DMS114 treated with DMSO at 0.1 percent for 48 hours (cell line): Measurements from ENCODE around the gene QSOX2.
"Not testable (repeated sequence)": the region's sequence is repeated elsewhere in the genome, so short reads cannot be mapped to it uniquely, and the experiment has no call there.

Experiments used
- DNase-seq: peaks from one replicate; lab custom pipeline; 2025; ENCODE audit not compliant: unreplicated experiment; lab: John Stamatoyannopoulos, UW

QSOX2 gene

DNA sequence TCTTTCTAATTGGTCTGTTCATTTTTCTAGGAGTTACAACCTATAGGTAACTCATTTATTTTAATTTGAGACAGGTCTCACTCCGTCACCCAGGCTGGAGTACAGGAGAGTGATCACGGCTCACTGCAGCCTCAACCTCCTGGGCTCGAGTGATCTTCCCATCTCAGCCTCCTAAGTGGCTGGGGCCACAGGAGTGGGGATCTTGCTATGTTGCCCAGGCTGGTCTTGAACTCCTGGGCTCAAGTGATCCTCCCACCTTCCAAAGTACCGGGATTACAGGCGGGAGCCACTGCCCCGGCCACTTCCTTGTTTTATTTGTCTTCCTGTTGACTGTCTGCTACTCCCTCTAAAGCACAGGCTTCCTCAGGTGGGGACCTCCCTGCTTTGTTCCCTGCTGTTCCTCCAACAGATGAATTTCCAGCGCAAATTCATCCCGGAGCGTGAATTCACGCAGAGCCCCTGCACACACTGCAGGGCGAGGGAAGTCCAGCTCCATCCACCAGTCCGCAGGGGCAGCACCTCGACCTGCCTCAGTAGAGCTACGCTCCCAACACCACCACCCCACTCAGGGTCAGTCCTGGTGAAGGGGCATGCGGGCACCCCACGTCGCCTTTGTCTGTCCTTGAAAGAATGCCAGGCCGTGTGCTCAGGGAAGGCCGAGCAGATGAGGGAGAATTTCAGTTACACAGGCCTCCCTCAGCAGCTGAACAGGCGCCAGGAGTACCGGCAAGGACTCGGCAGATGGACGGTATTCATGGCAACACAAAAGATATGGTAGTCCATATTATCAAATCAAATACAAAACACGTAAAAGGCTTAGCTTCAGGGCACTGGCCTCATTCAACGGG, 6.3 kb downstream of the QSOX2 start:
- no peak for DNase-seq

DNA sequence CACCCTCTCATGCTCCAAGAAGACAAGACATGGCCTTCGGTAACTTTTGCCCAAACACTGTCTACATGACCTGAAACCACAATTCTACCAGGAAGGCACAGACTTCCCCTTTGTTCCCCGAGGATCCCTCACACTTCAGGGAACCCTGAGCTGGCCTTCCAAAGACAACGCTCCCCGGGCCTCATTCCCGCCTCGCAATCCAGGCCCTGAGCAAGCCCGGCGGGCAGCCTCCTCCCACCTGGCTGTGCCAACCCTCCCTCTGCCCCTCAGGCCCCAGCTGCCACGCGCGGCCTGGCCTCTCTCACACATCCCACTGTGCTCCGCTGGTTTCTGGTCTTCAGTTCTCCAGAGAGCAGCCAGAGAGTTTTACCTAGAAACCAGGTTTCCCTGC, 7.3 kb downstream of the QSOX2 start:
- DNase-seq = no peak

DNA sequence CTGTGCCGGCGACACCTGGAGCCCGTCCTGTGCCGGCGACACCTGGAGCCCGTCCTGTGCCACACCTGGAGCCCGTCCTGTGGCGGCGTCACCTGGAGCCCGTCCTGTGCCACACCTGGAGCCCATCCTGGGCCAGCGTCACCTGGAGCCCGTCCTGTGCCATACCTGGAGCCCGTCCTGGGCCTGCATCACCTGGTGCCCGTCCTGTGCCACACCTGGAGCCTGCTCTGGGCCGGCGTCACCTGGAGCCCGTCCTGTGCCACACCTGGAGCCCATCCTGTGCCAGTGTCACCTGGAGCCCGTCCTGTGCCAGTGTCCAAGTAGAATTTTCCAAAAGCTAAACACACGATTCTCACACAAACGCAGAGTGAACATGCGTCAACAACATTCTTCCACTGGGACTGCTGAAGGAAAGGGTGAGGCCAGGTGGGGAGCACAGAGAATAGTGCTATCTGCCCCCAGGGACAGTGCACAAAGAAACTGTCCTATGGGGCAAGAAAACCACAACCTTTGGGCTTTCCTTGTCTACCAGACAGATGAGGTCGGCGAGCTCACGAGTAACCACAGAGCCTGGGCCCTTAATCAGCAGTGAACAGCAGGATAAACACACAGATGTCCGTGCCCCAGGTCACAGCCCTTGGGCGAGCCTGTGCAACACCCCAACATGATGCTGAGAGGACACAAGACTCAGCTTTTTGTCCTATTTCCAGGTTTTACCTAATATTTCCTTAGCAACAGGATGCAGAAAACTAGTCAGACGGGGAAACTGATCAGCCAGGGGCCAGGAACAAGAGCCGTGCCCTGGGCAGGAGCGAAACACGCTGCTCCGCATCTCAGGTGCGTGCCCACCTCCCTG, 7.9 kb downstream of the QSOX2 start:
- no peak for DNase-seq

DNA sequence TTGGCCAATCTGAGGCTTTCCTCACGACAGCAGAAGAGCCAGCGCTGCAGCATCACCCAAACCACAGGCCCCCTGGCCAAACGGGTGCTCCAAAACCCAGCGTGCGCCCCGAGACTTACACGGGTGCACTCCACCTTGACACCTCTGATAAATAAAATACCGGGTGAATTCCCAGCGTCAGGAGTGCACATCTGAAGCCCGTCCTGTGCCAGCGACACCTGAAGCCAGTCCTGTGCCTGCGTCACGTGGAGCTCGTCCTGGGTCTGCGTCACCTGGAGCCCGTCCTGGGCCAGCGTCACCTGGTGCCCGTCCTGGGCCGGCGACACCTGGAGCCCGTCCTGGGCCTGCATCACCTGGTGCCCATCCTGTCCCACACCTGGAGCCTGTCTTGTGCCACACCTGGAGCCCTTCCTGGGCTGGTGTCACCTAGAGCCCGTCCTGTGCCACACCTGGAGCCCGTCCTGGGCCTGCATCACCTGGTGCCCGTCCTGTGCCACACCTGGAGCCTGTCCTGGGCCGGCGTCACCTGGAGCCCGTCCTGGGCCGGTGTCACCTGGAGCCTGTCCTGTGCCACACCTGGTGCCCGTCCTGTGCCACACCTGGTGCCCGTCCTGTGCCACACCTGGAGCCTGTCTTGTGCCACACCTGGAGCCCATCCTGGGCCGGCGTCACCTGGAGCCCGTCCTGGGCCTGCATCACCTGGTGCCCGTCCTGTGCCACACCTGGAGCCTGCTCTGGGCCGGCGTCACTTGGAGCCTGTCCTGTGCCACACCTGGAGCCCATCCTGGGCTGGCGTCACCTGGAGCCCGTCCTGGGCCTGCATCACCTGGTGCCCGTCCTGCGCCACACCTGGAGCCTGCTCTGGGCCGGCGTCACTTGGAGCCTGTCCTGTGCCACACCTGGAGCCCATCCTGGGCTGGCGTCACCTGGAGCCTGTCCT, 8.9 kb downstream of the QSOX2 start:
- not testable (repeated sequence) for DNase-seq

DNA sequence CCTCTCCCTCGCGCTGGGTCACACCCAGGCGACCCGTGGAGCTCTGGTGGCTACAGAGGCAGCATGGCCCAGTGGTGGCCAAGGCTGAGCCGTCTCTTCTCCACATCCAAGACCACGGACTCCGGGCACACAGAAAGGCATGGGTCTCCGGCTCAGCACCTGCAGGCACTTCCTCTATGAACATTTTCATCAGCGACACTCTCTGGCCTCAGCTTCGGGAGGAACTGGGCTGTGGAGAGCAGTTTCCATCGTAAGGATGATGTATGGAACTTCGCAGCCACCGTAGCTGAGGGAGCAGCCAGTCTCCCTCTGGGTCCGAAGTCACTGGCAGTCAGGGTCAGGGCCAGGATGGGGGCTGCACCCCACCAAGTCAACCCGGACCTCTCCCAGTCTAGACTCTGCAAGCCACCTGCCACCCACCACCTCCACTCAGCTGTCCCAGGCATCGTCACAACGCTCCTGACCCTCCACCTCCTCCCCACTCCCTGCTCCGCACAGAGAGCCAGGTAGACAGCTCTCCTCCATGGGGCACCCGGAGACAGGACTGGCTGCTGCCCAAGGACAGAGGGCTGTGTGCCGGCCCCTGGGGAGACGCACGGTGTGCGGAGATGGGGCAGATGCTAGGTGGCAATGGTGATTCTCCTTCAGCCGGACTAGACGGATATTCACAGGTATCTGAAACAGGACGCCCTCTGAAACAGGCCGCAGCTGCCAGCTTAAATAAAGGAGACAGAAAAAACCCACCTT, 9.7 kb downstream of the QSOX2 start:
- no peak for DNase-seq

DNA sequence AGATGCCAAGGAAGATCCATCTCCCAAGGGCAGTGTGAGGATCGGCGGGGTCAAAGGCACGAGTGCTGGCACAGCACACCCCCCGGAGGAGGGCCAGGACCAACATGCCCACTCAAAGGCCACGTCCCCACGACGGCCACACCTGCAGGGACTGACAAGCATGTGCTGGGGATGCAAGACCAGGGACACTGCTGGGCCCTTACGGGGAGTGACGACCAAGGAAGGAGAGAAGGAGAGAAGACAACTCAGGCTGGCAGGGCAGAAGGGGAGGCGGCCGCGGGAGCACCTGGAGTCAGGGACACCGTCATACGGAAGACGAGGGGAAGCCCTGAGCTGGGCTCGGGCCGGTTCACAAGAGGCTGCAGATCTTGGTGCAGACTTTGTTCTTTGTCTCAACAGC, 10.4 kb downstream of the QSOX2 start:
- no peak for DNase-seq

DNA sequence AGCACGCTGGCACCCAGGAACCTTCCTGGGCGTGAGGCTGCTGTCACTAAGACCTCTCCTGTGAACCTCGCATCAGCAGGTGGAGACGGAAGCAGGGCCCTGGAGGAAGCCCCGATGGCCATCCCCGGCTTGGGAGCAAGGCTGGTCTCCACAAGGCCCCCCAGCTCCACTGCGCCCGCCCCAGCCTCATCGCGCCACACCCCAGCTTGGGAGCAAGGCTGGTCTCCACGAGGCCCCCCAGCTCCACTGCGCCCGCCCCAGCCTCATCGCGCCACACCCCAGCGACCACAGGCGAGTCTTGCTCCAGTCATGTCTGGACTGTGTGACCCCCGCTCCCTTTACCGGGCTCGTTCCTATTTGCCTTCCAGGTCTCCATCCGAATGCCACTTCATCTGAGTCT, 11.0 kb downstream of the QSOX2 start:
- no peak for DNase-seq

DNA sequence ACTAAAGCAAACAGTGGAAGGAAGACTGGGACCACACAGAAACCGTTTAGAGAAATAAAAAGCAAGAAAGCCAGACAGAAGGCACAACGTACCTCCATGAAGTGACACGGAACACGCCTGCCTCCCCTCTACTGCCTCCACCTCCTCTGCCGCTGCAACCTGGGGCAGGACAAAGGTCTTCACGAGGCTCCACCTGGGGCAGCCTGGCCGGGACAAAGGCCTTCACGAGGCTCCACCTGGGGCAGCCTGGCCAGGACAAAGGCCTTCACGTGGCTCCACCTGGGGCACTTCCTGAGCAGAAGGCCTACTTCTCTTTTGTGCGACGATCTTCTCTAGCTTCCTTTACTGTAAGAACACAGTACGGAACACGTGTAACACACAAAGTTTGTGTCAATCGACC, 11.7 kb downstream of the QSOX2 start:
- no peak for DNase-seq

DNA sequence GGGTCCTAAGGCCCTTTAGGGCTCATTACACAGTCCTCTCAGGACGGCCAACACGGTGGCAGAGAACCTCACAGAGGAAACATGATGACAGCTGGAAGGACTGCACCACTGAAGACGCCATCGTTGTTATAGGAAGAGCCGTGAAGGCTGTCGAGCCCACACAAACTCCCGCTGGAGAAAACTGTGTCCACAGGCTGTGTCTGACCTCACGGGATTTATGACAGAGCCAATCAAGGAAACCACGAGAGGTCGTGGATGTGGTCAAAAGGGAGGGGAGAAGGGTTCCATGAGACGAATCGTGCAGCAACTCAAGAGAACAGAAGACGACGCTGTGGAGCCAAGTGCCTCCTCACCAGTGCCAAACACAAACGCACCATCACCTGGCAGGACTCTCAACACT, 12.2 kb downstream of the QSOX2 start:
- DNase-seq = no peak

DNA sequence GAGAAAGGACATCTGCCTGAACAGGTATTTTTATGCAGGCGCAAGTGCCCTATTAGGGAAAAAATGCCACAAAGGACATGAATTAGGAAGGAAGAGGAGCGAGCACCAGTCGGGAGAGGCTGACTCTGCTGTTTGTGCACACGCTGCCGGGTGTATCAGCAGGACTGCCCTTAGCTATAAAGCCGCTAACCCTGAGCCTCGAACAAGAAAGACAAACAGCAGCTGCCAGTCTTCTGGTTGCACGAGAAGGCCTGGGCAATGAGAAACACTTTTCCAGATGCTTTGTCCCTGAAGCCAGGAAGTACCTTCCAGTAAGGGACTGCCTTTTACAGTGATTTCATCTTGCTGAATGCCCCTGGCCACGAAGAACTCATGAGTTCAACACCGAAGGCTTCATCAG, 12.6 kb downstream of the QSOX2 start:
- no peak for DNase-seq

DNA sequence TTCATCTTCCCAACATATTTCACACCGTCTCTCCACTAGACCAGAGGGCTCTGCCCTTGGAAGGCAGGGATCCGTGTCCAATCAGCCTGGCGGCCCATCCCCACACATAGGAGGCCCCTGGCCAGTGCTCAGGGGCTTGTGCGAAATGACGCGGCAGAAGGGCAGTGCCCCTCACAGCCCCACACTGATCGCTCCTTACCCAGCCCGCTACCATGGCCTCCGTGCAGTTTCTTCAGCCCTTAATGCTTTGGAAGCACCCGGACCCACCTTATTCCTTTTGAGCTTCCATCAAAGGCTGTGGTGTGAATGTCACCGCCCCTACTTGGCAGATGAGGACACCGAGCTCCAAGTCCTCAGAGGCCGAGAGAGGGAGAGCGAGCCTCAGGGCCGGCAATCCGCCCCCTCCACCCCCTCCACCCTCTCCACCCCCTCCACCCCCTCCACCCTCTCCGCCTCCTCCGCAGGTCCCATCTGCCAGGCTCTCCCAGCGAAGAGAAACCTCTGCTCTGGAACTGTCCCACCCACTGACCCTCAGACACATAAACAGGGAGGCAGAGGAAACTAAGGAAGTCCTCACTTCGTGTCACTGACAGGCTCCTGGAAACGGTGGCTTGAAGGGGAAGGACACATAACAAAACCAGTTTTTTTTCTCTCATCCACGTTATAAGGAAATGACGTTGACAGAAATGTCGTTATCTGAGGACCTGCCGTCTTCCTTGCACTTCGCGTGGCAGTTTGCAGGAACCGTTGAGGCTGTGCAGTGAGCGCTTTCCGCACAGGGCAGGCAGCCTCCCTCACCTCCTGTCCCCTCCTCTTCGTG, 13.9 kb downstream of the QSOX2 start:
- no peak for DNase-seq

DNA sequence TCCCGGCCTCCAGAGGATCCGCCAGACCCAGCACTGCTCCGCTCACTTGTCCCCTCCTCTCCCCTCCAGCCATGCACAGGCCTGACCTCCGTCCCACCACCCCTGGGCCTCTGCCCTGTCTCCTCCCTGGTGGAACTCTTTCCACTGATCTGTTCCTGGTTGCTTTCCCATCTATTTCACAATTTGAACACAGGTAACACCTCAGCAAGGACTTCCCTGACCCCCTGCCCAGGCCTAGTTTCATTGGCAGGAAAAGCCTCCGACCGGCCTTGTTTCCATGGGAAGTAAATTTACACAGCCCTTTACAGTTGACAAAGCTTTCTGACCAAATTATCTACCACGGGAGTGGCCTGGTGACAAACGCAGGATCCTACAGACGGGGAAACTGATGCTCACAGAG, 14.8 kb downstream of the QSOX2 start:
- DNase-seq = no peak

DNA sequence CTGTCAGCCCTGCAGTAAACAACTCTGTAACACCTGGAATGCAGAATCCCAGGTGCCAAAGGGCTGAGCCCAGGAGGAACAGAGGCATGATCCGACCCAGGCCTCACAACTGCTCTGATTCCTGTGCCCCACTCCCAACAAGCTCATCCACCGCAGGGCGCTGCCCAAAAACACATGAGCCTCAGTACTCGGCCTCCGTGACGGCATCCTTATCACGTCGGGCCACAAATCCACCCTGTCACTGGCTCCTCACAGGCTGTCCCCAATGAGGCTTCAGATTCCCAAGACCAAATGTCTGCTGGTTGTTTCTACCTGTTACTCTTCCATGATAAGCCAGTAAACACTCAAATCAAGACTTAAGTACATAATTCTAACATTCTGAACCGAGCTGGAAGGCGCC, 15.2 kb downstream of the QSOX2 start:
- no peak for DNase-seq

DNA sequence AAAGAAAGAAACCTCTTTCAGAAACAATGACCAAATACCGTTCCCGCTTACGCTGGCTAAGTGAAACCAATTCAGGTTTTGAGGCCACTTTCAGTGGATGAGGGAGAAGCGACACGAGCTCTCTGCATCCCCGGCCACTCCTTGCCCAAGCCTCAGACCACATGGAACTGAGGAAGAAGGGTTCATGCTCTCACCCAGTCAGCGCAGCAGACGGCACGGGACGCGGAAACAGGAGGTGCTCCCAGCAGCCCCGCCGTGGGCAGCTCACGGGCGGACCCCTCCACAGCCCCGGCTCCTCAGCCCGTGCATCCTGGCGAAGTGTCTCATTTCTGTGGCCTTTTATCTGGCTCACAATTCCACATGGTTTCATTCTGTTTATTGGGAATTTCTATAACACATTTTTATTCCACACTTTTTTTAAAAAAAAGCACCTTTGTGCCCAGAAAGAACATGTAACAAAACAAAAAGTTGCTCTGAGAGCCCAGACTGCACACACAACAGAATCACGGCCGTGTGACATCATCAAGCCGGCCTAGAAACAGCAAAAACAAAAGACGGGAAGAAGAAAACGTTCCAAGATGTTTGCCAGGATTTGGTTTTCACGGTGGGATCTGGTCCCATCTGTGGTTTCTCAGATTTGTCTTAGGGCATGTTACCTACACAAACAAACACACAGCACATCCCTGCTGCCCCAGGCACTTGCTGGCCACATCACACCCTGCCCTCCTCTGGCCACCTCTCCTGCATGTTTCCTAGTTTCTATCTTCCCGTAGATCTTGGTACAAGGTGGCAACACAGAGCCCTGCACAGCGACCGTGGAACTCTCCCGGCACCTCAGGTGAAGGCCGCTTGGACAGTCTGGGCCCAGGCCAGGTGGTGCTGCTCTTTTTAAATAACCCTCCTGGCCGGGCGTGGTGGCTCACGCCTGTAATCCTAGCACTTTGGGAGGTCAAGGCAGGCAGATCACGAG, 16.2 kb downstream of the QSOX2 start:
- DNase-seq = no peak

DNA sequence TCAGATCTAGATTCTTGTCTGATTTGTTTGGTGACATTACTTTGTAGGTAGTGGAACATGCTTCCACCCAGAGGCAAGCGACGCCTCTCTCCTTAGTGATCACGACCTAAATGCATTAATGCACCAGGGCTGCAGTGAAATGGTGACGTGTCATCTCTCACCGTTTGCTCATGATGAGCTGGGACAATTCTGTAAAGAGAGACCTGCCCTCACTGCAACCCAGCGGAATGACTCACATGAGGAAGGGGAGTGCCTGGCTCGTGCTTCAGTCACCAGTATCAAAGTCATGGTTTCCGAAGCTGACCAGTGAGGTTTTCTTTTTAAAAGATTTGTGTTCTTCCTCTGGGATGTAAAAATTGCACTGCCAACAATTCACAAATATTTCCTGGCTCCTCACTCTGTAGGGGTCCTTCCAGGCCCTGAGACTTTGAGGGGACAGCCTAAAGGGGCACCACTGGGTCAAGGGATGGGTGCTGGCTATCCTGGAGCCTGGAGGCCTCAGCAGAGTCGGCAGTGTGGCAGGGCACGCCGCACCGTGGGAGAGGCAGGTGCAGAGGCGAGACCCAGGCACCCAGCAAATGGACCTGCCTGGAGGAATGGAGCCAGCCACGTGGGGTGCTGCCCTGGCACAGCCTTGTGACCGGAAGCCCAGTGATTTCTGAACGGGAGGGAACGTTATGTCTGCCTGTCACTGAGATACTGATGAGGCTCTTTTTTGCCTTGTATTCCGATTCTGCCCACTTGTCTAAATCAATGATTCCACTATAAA, 17.3 kb downstream of the QSOX2 start:
- no peak for DNase-seq

DNA sequence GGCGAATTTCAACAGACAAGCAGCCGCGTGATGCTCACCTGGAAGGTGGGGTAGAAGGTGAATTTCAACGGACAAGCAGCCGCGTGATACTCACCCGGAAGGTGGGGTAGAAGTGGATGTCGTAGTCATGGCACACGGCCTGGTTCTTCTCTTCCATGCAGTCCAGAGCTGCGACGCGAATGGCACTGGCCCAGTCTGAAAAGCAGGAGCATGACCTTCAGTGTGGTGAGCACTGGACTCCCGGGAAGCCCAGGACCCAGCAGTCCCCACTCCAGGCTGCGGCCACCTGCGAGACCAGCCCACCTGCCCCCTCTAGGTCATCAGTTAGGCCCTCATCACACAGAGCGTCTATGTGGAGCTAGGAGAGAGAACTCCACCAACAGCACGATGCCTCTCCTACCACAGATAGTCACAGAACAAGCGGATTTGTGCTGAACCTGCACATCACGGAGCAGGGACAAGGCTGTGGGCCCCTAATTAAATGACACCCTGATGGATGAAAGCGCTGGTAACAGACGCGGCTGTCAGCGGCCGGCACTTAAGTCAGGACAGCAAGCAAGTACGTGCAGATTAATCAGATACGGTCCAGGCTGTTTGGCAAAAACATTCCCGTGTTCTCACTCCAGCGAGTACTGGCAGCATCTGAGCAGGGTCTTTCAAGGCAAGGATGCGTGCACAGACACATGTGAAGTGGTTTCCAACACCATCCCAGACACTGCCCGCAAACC, 18.8 kb downstream of the QSOX2 start:
- no peak for DNase-seq
